SH-SY5Y (cell line): ENCODE measurements around the gene GIGYF2.

Source experiments
- GATA2 ChIP-seq: IDR thresholded peaks from 2 replicates; pipeline ENCODE4 v1.6.1; 2011; ENCODE audit warnings: mild to moderate bottlenecking, low read depth, low read length
- GATA3 ChIP-seq: IDR thresholded peaks from 2 replicates; pipeline ENCODE4 v1.6.1; 2011; ENCODE audit warnings: low read depth, mild to moderate bottlenecking, low read length, moderate library complexity

DNA sequence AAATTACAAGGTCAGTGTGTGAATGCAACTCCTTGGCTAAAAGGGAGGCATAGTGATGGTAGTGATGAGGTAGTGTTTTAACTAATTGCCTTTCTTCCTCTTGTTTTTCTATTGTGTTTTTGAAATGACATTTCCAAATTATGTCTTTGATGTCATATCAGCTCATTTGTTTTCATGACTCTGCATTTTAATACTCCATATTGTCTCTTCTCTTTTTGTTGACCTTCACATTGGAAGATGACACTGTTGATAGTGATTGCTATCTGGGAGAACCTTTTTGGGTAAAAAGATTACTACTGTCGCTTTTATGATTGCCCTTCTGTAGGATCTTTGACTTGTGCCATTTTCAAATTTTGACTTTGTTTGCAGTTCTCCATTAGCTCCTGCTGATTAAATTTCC lies 3.0 kb downstream of the GIGYF2 start:
- no peak for TF ChIP-seq GATA2
- TF ChIP-seq GATA3: no peak
